Measurements from ENCODE around the gene CLEC2B.

CLEC2B gene

DNA sequence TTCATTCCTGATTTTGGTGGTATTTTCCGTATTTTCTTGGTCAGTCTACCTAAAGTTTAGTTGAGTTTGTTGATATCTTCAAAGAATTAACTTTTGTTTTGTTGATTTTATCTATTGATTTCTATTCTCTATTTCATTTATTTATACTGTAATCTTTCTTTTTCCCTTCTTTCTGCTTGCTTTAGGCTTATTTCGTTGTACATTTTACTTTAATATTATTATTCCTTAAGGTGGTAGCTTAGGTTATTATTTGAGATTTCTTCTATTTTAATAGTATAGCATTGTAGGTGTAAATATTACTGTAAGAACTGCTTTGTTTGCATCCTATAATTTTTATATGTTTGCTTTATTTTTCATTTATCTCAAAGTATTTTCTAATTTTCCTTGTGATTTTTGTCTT is 63.3 kb downstream of the CLEC2B start:
- no peak for FAIRE-seq

Data from G401.6 (cell line).